GM19099 (cell line): ENCODE results near the gene HHATL.
A peak's percentile ranks its signal among the peaks of the same experiment; 100 is the strongest.

ENCODE experiments used
- POLR2A ChIP-seq: IDR thresholded peaks from 3 replicates; pipeline ENCODE4 v1.6.1; 2011; ENCODE audit warnings: low read depth; ENCODE audit not compliant: insufficient read length; ENCODE audit errors: extremely low read depth

The HHATL gene

DNA sequence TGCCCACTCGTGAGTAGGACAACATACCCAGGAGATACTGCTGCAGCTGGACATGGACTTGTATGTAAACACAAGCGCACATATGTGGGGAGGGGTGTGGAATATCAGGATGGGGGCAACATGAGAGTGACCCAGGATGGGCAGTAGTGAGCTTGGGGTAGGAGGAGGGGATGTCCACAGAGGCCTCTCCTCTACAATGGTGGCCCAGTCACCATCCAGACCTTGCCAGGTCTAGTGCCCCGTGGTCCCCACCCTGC, 49.4 kb downstream of the HHATL start:
- no peak for TF ChIP-seq POLR2A

DNA sequence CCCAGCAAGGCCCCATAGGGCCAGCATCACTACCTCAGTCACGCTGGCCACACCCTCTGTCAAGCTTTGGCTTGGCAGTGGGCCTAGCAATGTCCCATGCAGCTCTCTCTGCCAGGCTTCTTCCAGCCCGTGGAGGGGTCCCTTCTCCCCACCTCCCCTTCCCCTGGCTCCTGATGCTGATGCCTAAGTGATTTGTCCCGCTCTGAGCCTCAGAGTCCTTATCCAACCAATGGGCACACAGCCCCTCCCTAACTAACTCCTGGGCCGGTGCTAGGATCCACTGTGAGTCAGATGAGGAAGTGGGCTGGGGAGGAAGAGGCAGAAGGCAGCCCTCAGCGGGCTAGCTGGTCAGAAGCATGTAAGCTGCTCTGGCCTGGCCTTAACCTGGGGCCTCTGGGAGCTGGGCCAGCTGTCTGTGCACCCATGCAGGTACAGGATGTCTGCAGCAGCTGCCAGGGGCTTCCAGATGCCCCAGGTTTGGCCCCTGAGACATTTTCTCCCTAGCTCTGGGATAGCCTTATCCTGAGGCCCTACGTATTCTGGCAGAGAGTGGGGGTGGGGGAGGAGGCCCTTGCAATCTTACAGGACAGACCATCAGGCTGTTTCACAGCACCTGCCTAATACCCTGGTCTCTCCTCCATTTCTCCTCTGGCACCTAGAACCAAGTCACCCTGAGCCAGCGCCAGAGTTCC, 49.8 kb downstream of the HHATL start:
- TF ChIP-seq POLR2A, result peak; percentile 73

DNA sequence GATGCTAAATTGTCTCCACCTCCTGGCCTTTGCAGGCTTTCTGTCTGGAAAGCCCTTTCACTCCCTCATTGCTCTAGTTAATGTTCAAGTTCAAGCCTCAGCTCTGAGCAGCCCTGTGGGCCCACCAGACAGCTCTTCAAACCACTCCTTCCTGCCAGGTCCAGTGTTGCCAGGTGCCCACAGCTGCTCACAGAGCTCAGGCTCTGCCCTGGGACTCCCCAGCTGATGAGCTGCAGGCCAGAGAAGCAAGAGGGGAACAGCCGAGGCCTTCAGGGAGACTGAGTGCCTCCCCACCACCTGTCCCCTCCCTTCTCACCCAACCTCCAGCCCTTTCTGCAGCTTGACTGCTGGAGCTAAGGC, 50.4 kb downstream of the HHATL start:
- no peak for TF ChIP-seq POLR2A

DNA sequence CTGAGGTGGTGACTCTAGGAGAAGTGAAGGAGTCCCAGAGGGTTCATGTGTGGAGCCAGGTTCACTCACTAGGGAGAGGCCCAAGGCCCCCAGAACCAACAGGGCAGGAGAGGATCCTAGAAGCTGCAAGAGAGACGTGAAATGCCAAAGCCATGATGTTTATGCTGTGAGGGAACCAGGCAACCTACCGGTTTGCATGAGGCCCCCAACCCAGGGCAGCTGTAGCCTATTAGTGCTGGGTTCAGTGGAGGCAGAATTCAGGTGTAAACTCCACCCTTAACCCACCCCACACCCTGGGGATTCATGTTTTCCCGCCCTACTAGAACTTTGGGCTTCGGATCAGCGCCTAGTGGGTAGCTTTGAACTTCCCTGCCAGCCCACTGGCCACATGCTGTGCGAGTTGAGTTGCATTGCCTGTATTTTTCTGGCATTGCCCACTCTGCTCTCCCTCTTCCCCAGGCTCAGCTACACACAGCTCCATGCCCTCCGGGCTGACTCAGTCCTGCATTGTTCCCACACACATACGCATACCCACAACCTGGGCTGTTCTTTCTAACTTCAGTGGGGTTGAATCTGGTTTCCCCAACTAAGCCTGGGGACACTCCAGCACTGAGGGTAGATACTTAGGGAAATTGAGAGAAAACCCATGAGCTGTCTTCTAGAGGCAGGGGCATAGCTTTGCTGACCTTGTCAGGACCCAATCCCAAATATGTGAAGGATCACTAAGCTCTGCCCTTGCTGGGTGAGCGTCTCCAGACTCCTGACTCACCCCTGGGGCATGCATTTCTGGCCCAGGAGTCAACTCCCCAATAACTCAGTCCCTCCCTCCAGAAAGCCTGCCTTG, 51.1 kb downstream of the HHATL start:
- no peak for TF ChIP-seq POLR2A

DNA sequence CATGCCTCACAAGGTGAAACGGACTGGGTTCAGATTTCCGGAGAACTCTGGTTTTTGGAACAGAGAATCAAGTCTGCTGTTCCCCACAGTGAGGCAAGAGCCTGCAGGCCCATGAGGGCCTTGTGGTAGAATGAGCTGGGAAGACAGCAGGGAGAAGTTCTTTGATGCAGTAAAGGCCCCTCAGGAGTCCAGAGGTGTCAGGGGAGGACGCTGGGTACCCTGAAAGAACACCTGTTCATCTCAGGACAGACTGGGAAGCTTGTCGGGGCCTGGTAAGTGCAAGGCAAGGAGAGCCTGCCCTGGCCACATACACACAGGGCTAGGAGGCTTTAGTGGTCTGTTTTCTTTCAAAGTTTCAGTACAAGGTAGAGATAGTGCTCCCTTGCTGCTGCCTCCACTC, 52.8 kb downstream of the HHATL start:
- TF ChIP-seq POLR2A, result no peak

DNA sequence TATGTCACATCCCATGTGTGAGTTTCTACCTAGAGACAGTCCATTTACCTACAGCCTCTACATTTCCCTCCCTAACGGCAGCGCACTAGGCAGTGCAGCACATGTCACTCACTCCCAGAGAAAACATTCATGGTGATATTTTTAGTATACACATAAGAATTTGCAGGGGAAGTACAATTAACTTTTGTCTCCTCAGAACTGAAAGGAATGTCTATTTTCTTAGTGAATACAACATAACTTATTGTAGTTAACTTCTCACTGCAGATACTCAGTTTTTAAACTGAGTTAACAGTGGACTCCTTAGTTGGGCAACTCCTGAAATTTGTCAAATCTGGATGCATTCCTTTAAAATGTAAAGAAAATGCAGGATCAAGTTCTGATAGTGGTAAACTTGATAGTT, 53.6 kb downstream of the HHATL start:
- peak; percentile 3 for TF ChIP-seq POLR2A

DNA sequence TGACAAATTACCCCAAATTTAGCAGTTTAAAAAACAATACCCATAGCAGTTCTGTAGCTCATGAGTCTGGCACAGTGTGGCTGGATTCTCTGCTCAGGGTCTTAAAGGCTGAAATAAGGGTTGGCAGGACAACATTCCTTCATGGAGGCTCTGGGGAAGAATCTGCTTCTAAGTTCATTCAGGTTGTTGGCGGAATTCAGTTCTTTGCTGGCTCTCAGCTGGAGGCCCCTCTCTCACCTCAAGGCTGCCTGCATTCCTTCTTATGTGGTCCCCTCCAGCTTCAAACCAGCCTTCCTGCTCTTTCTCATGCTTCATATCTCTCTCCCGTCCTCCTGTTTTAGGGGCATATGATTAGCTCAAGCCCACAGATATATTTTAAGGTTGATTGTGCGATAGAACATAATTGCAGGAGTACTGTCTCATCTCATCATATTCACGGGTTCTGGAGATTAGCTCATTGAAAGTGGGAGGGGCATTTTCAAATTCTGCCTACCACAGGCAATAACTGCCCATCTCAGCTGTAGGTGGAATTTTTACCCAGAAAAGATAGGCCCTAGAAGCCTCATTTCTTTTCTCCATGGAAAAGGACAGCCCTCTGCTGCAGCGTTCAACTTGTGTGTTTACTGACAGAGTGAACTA, 54.7 kb downstream of the HHATL start:
- TF ChIP-seq POLR2A, result no peak
